SK-N-SH treated with all-trans-retinoic acid at 6 μM for 48 hours (cell line): ENCODE measurements around the gene CDK2.

Experiments used
- ARNTL ChIP-seq: fragments of 450-650 bp; formaldehyde crosslinking; IDR thresholded peaks from 2 replicates; pipeline ENCODE4 v1.5.0; 2020; ENCODE audit warnings: low read depth, mild to moderate bottlenecking, moderate library complexity, borderline replicate concordance
- BACH2 ChIP-seq: fragments of 250-450 bp; sonication (Bioruptor Pico); IDR thresholded peaks from 2 replicates; pipeline ENCODE4 v1.9.0; 2021; ENCODE audit warnings: mild to moderate bottlenecking, borderline replicate concordance
- CSDC2 ChIP-seq: fragments of 250-450 bp; sonication (Bioruptor Pico); IDR thresholded peaks from 2 replicates; pipeline ENCODE4 v1.5.0; 2020; ENCODE audit warnings: mild to moderate bottlenecking, moderate library complexity
- RARB ChIP-seq: fragments of 250-450 bp; sonication (Bioruptor Pico); IDR thresholded peaks from 2 replicates; pipeline ENCODE4 v1.8.0; 2021; ENCODE audit warnings: mild to moderate bottlenecking, moderate library complexity
- ZC3H10 ChIP-seq: fragments of 250-450 bp; sonication (Bioruptor Pico); IDR thresholded peaks from 2 replicates; pipeline ENCODE4 v1.5.1; 2021; ENCODE audit warnings: mild to moderate bottlenecking, moderate library complexity
- ZFP3 ChIP-seq: fragments of 250-450 bp; sonication (Bioruptor Pico); IDR thresholded peaks from 2 replicates; pipeline ENCODE4 v1.5.0; 2020; ENCODE audit warnings: mild to moderate bottlenecking, moderate library complexity
- ZFP30 ChIP-seq: fragments of 450-650 bp; formaldehyde crosslinking; IDR thresholded peaks from 2 replicates; pipeline ENCODE4 v1.5.0; 2022; ENCODE audit warnings: mild to moderate bottlenecking, moderate library complexity
- ZNF565 ChIP-seq: fragments of 450-650 bp; formaldehyde crosslinking; conservative IDR thresholded peaks from 2 replicates; pipeline ENCODE4 v1.5.0; 2020; ENCODE audit warnings: low read depth, mild to moderate bottlenecking, moderate library complexity
- ZNF8 ChIP-seq: fragments of 450-650 bp; formaldehyde crosslinking; IDR thresholded peaks from 2 replicates; pipeline ENCODE4 v1.5.0; 2020; ENCODE audit warnings: mild to moderate bottlenecking, moderate library complexity
- TF ChIP-seq, protein P1 (sequence below): fragments of 250-450 bp; sonication (Bioruptor Pico); IDR thresholded peaks from 2 replicates; pipeline ENCODE4 v1.8.0; 2020; ENCODE audit warnings: mild to moderate bottlenecking, moderate library complexity, borderline replicate concordance
- TF ChIP-seq, protein P2 (sequence below): fragments of 250-450 bp; sonication (Bioruptor Pico); IDR thresholded peaks from 2 replicates; pipeline ENCODE4 v1.5.1; 2021; ENCODE audit warnings: mild to moderate bottlenecking, moderate library complexity

DNA sequence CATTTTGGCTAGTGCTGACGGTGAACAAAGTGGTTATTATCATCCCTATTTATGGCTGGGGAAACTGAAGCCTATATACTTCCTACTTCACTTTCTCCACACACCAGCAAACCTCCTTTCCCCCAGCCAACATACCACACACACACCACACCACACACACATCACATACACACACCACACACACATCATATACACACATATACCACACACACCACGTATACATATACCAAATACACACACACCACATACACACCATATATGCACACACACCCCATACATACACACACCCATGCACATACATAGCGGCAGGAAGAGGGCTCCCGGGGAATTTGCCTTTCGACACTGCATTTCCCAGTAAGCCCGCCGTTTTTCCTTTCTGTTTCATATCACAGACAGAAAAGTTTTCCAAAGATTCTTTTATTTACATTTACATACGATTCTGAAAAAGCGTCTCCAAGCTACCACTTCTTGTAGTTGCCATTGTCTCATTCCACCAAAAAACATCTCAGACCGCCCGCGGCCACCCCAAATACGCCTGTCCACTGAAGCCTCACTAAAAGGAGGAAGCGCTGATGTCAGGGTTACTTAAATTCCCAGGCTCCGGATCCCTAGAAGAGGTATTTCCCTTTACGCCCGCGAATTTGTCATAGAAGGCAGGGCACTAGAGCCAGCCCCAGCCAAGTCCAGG is 6.4 kb downstream of the CDK2 start:
- TF ChIP-seq ZFP3 (CRISPR knock-in tag) (no peak), ZC3H10 (CRISPR knock-in tag) (no peak), ARNTL (CRISPR knock-in tag) (no peak), ZNF565 (CRISPR knock-in tag) (no peak), CSDC2 (no peak), RARB (CRISPR knock-in tag) (no peak), ZNF8 (CRISPR knock-in tag) (no peak), ZFP30 (CRISPR knock-in tag) (no peak), BACH2 (CRISPR knock-in tag) (no peak)
- TF ChIP-seq, protein P1, sequence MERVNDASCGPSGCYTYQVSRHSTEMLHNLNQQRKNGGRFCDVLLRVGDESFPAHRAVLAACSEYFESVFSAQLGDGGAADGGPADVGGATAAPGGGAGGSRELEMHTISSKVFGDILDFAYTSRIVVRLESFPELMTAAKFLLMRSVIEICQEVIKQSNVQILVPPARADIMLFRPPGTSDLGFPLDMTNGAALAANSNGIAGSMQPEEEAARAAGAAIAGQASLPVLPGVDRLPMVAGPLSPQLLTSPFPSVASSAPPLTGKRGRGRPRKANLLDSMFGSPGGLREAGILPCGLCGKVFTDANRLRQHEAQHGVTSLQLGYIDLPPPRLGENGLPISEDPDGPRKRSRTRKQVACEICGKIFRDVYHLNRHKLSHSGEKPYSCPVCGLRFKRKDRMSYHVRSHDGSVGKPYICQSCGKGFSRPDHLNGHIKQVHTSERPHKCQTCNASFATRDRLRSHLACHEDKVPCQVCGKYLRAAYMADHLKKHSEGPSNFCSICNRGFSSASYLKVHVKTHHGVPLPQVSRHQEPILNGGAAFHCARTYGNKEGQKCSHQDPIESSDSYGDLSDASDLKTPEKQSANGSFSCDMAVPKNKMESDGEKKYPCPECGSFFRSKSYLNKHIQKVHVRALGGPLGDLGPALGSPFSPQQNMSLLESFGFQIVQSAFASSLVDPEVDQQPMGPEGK (CRISPR knock-in tag): no peak
- TF ChIP-seq, protein P2, sequence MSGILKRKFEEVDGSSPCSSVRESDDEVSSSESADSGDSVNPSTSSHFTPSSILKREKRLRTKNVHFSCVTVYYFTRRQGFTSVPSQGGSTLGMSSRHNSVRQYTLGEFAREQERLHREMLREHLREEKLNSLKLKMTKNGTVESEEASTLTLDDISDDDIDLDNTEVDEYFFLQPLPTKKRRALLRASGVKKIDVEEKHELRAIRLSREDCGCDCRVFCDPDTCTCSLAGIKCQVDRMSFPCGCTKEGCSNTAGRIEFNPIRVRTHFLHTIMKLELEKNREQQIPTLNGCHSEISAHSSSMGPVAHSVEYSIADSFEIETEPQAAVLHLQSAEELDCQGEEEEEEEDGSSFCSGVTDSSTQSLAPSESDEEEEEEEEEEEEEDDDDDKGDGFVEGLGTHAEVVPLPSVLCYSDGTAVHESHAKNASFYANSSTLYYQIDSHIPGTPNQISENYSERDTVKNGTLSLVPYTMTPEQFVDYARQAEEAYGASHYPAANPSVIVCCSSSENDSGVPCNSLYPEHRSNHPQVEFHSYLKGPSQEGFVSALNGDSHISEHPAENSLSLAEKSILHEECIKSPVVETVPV (CRISPR knock-in tag): no peak
